Measurements from ENCODE around the gene PRTG.

Gene PRTG

DNA sequence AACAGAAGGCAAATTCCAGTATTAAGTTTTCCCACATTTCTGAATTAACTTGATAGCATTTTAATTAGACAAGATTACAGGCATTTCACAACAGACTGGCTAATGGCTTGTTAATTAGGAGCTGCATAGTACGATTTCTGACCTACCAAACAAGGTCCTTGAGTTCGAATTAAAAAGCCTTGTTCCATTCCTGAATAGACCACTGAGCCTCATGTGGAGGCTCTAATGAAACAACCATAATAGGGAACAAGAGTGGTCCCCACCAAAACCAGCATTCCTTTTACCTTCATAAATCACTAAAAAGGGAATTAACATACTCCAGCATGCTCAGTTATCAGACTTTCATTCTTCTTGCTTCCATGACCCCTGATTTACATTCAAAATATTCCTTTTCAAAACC is 66.4 kb downstream of the PRTG start:
- DNase-seq (ENCODE audit: low read depth in 1 of 2, low spot score in 1 of 2), result no peak
- Histone ChIP-seq H3K4me3 (replicated peaks; ENCODE audit: insufficient read depth, low read length) (no peak overlapping the region), H3K27me3 (ENCODE audit: insufficient read depth, poor library complexity, severe bottlenecking) (no peaks in the 10 kb centered on the region), H3K27ac (replicated peaks) (no peak overlapping the region)
- TF ChIP-seq GABPA (IDR thresholded peaks at IDR 0.05; ENCODE audit: low read depth) (no peak), SPI1 (IDR thresholded peaks at IDR 0.05; ENCODE audit: borderline replicate concordance, low read depth) (no peak), POLR2AphosphoS5 (IDR thresholded peaks at IDR 0.05; ENCODE audit: low read depth) (no peak)
- TF ChIP-seq, protein P1, sequence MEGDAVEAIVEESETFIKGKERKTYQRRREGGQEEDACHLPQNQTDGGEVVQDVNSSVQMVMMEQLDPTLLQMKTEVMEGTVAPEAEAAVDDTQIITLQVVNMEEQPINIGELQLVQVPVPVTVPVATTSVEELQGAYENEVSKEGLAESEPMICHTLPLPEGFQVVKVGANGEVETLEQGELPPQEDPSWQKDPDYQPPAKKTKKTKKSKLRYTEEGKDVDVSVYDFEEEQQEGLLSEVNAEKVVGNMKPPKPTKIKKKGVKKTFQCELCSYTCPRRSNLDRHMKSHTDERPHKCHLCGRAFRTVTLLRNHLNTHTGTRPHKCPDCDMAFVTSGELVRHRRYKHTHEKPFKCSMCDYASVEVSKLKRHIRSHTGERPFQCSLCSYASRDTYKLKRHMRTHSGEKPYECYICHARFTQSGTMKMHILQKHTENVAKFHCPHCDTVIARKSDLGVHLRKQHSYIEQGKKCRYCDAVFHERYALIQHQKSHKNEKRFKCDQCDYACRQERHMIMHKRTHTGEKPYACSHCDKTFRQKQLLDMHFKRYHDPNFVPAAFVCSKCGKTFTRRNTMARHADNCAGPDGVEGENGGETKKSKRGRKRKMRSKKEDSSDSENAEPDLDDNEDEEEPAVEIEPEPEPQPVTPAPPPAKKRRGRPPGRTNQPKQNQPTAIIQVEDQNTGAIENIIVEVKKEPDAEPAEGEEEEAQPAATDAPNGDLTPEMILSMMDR (IDR thresholded peaks at IDR 0.05; ENCODE audit: insufficient read depth, low read length), result no peak
- TF ChIP-seq, protein P2, sequence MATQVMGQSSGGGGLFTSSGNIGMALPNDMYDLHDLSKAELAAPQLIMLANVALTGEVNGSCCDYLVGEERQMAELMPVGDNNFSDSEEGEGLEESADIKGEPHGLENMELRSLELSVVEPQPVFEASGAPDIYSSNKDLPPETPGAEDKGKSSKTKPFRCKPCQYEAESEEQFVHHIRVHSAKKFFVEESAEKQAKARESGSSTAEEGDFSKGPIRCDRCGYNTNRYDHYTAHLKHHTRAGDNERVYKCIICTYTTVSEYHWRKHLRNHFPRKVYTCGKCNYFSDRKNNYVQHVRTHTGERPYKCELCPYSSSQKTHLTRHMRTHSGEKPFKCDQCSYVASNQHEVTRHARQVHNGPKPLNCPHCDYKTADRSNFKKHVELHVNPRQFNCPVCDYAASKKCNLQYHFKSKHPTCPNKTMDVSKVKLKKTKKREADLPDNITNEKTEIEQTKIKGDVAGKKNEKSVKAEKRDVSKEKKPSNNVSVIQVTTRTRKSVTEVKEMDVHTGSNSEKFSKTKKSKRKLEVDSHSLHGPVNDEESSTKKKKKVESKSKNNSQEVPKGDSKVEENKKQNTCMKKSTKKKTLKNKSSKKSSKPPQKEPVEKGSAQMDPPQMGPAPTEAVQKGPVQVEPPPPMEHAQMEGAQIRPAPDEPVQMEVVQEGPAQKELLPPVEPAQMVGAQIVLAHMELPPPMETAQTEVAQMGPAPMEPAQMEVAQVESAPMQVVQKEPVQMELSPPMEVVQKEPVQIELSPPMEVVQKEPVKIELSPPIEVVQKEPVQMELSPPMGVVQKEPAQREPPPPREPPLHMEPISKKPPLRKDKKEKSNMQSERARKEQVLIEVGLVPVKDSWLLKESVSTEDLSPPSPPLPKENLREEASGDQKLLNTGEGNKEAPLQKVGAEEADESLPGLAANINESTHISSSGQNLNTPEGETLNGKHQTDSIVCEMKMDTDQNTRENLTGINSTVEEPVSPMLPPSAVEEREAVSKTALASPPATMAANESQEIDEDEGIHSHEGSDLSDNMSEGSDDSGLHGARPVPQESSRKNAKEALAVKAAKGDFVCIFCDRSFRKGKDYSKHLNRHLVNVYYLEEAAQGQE (IDR thresholded peaks at IDR 0.05; ENCODE audit: insufficient replicate concordance, low read depth), result no peak

DNA sequence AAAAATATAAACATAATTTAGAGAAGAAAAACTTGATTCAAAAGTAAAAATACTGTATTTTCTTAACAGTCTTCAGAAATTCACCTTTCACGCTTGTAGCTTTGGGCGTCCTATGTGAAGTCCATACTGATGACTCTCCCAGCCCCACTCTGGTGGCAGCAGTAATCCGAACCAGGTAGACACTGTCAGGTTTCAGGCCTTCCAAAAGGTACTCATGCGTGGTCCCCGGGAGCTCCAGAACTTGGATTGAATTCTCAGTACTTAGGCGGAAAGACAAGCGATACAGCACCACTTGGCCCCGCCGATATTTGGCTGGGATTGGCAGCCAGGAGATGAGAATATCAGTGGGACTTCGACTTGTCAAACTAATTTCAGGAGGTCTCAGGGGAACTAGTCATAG is 69.7 kb downstream of the PRTG start:
- Histone ChIP-seq H3K27me3 (ENCODE audit: insufficient read depth, poor library complexity, severe bottlenecking) (no peaks in the 10 kb centered on the region), H3K27ac (replicated peaks) (no peak overlapping the region), H3K4me3 (replicated peaks; ENCODE audit: insufficient read depth, low read length) (no peak overlapping the region)
- TF ChIP-seq, protein P2 (IDR thresholded peaks at IDR 0.05; ENCODE audit: insufficient replicate concordance, low read depth), result no peak
- TF ChIP-seq POLR2AphosphoS5 (IDR thresholded peaks at IDR 0.05; ENCODE audit: low read depth) (no peak), GABPA (IDR thresholded peaks at IDR 0.05; ENCODE audit: low read depth) (no peak), SPI1 (IDR thresholded peaks at IDR 0.05; ENCODE audit: borderline replicate concordance, low read depth) (no peak)
- TF ChIP-seq, protein P1 (IDR thresholded peaks at IDR 0.05; ENCODE audit: insufficient read depth, low read length), result no peak
- DNase-seq (ENCODE audit: low read depth in 1 of 2, low spot score in 1 of 2), result no peak

DNA sequence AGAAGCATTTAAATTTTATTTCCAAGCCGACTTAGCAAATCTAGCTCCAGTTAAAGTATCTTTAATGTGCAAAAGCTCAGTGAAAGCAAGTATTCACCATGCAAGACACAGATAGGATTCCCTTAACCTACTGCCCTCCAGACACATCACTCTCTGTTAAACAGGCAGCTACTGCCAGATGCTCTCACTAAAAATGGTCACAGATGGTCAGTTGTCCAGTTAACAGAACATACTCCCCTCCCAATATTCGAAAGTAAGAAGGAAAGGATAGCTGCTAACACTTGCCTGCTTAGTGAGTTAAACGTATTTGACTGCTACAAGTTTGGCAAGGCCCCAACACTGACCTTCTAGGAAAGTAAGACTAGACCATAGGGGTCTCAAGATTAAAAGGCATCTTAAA is 73.7 kb downstream of the PRTG start:
- H3K27me3 ChIP-seq (ENCODE audit: insufficient read depth, poor library complexity, severe bottlenecking), result peaks cover 3% of the 10 kb centered on the region
- H3K27ac ChIP-seq (replicated peaks), result no peak overlapping the region
- TF ChIP-seq, protein P1 (IDR thresholded peaks at IDR 0.05; ENCODE audit: insufficient read depth, low read length), result no peak
- no peak for TF ChIP-seq SPI1 (IDR thresholded peaks at IDR 0.05; ENCODE audit: borderline replicate concordance, low read depth)
- TF ChIP-seq, protein P2 (IDR thresholded peaks at IDR 0.05; ENCODE audit: insufficient replicate concordance, low read depth), result no peak
- H3K4me3 ChIP-seq (replicated peaks; ENCODE audit: insufficient read depth, low read length), result no peak overlapping the region
- no peak for DNase-seq (ENCODE audit: low read depth in 1 of 2, low spot score in 1 of 2)
